Stomach (tissue), 9 donors: ENCODE data around the gene HMGN4. TPM values are rescaled to one million over a fixed set of nuclear protein-coding genes. Genes with fewer than 3 reads are reported as not detected.

Experiments used
- DNase-seq, 2 donors: peaks; one replicate each; pipeline versions ENCODE4 v3.0.0 to v3.0.0-alpha.2; 2013 to 2019
- H3K27ac ChIP-seq, 5 donors: fragments of 200-600 bp in 4 of 5; sonication (generic) in 4 of 5; one replicate each; pipeline ENCODE4 v1.5.1; 2013 to 2019; ENCODE audit warnings: mild to moderate bottlenecking in 1 of 5, moderate library complexity in 1 of 5
- H3K27me3 ChIP-seq, 3 donors: fragments of 200-600 bp; sonication (generic); one replicate each; pipeline ENCODE4 v1.5.1; 2017 to 2019; ENCODE audit warnings: mixed run types in 1 of 3
- H3K36me3 ChIP-seq, 4 donors: fragments of 200-600 bp; sonication (generic); 1 replicate in 3 of 4; 2 replicates in 1 of 4; pipeline ENCODE4 v1.5.1; 2016 to 2019
- H3K4me1 ChIP-seq, 4 donors: fragments of 200-600 bp; sonication (generic); one replicate each; pipeline ENCODE4 v1.5.1; 2016 to 2019
- H3K4me3 ChIP-seq, 4 donors: fragments of 200-600 bp; sonication (generic) in 3 of 4; one replicate each; pipeline ENCODE4 v1.5.1; 2016 to 2019; ENCODE audit warnings: mild to moderate bottlenecking in 1 of 4
- H3K9me3 ChIP-seq, 4 donors: fragments of 200-600 bp; sonication (generic); one replicate each; pipeline ENCODE4 v1.5.1; 2016 to 2019
- CTCF ChIP-seq, 7 experiments: fragments of 450-650 bp in 4 of 7; fragments of 200-600 bp in 3 of 7; sonication (generic) in 3 of 7; IDR thresholded peaks; one replicate each; pipeline ENCODE4 v1.5.1; 2016 to 2019; ENCODE audit warnings: antibody characterized with exemption in 7 of 7, control low read depth in 2 of 7, mild to moderate bottlenecking in 1 of 7
- EP300 ChIP-seq: sonication (generic); formaldehyde crosslinking; IDR thresholded peaks from one replicate; pipeline ENCODE4 v1.6.1; 2017; ENCODE audit warnings: antibody characterized with exemption
- POLR2A ChIP-seq, 4 donors: fragments of 450-650 bp; IDR thresholded peaks; one replicate each; pipeline ENCODE4 v1.6.1; 2016; ENCODE audit warnings: antibody characterized with exemption in 4 of 4, control low read depth in 2 of 4, mild to moderate bottlenecking in 1 of 4, moderate library complexity in 1 of 4
- POLR2AphosphoS5 ChIP-seq, 3 donors: sonication (generic); formaldehyde crosslinking; IDR thresholded peaks; one replicate each; pipeline ENCODE4 v1.6.1; 2016; ENCODE audit warnings: antibody characterized with exemption in 3 of 3
- WGBS, 5 donors: extraction: QIAGEN DNeasy Blood & Tissue Kit in 3 of 5; methylation state at CpG; one replicate each; pipeline versions ENCODE4 v1.1.5 to v1.1.7; 2013 to 2018; 5-methylcytosine and 5-hydroxymethylcytosine counted together
- intact Hi-C: fragments of 100-400 bp; cut with DNase I; formaldehyde crosslinking; loops from one replicate; pipeline ENCODE4 v1.15.1; 2023; ENCODE audit warnings: low total_unique reads
- polyA plus RNA-seq, 3 donors: library from polyadenylated mRNA; stranded (reverse); fragments of 200-250 nt; gene quantifications; one replicate each; pipeline ENCODE4 v1.2.3, GENCODE V29; 2013
- total RNA-seq, 5 donors: library from RNA; depleted of rRNA; stranded (reverse); fragments of >200 nt; gene quantifications; one replicate each; pipeline versions ENCODE4 v1.1.0 to v1.2.3, GENCODE V29; 2014 to 2016
- donor health status: healthy with polysubstance abuse.
- donor health status: Bipolar disorder and iron deficiency.
- donor health status: healthy.

The HMGN4 gene
- total and polyA plus RNA-seq, 8 donors, result 11.3 to 96.0 (median 37.7) TPM

- H3K36me3 ChIP-seq, result peaks cover 5 to 10% (median 8%) of the 10 kb centered on the region in 4 donors
- peak; percentile 40 to 89 for DNase-seq
These were observed 12.3 kb downstream of the HMGN4 start for GRCh38 chr6:26550250-26550993.

GRCh38 chr6:26552205-26552604 lies 14.0 kb downstream of the HMGN4 start:
- no peaks in the 10 kb centered on the region for H3K36me3 ChIP-seq
- WGBS, 5 donors, result 82 to 87% (median 85%) methylated on average over 10 of the region's 10 CpGs
- H3K4me3 ChIP-seq, result no peak overlapping the region
- H3K4me1 ChIP-seq, result peaks cover 15 to 40% (median 25%) of the 10 kb centered on the region in 4 donors
- H3K9me3 ChIP-seq, result no peaks in the 10 kb centered on the region
- no peaks in the 10 kb centered on the region for H3K27me3 ChIP-seq
- no peak overlapping the region for H3K27ac ChIP-seq
- intact Hi-C loops, result no loop called here
- no peak for DNase-seq
- TF ChIP-seq POLR2A (IDR thresholded peaks at IDR 0.05) (no peak), CTCF (IDR thresholded peaks at IDR 0.05) (no peak), POLR2AphosphoS5 (IDR thresholded peaks at IDR 0.05) (no peak), EP300 (no peak)

More at GRCh38 chr6:26550250-26550993, 12.3 kb downstream of the HMGN4 start:
- intact Hi-C loops, result no loop called here
- TF ChIP-seq POLR2AphosphoS5 (IDR thresholded peaks at IDR 0.05) (no peak), POLR2A (IDR thresholded peaks at IDR 0.05) (no peak), EP300 (no peak), CTCF (IDR thresholded peaks at IDR 0.05) (no peak)
- peak overlapping the region; percentile 45 to 57 (median 52) for H3K4me3 ChIP-seq
- no peaks in the 10 kb centered on the region for H3K9me3 ChIP-seq
- peak overlapping the region in 2 of 5 donors; percentile 31 to 61 for H3K27ac ChIP-seq
- H3K27me3 ChIP-seq, result no peaks in the 10 kb centered on the region
- WGBS, 5 donors, result 4 to 10% (median 8%) methylated on average over 34 to 42 of the region's 42 CpGs
- peaks cover 15 to 40% (median 25%) of the 10 kb centered on the region in 4 donors for H3K4me1 ChIP-seq

- Histone ChIP-seq H3K27me3 (no peaks in the 10 kb centered on the region), H3K4me3 (peak overlapping the region; percentile 38 to 54 (median 47)), H3K36me3 (no peaks in the 10 kb centered on the region), H3K27ac (peak overlapping the region in 4 of 5 donors; percentile 47 to 87 (median 82)), H3K4me1 (peaks cover 15 to 40% (median 25%) of the 10 kb centered on the region in 4 donors), H3K9me3 (no peaks in the 10 kb centered on the region)
- WGBS, 5 donors, result 48 to 58% (median 49%) methylated on average over 11 of the region's 11 CpGs
- intact Hi-C loops, result no loop called here
- DNase-seq, result no peak
- TF ChIP-seq POLR2A (IDR thresholded peaks at IDR 0.05), result no peak
- no peak for TF ChIP-seq POLR2AphosphoS5 (IDR thresholded peaks at IDR 0.05)
- no peak for TF ChIP-seq EP300
- no peak for TF ChIP-seq CTCF (IDR thresholded peaks at IDR 0.05)
These were observed 14.5 kb downstream of the HMGN4 start for GRCh38 chr6:26552640-26553188.

GRCh38 chr6:26553264-26553634 lies 15.1 kb downstream of the HMGN4 start:
- DNase-seq, result peak; percentile 72 to 89
- WGBS, 5 donors, result 0 to 2% (median 1%) methylated on average over 13 of the region's 13 CpGs
- Histone ChIP-seq H3K27me3 (no peaks in the 10 kb centered on the region), H3K27ac (peak overlapping the region in 4 of 5 donors; percentile 47 to 87 (median 82)), H3K9me3 (no peaks in the 10 kb centered on the region), H3K36me3 (no peaks in the 10 kb centered on the region), H3K4me1 (peaks cover 15 to 40% (median 25%) of the 10 kb centered on the region in 4 donors), H3K4me3 (peak overlapping the region; percentile 38 to 54 (median 47))
- intact Hi-C loops, result no loop called here
- TF ChIP-seq POLR2AphosphoS5 (IDR thresholded peaks at IDR 0.05) (peak in 1 of 3 donors; percentile 36), POLR2A (IDR thresholded peaks at IDR 0.05) (no peak)
